H9 (cell line): ENCODE results near the gene SEC14L5. TPM values are rescaled to one million over a fixed set of nuclear protein-coding genes. Genes with fewer than 3 reads are reported as not detected.

ENCODE experiments used
- DNase-seq: peaks from one replicate; pipeline ENCODE4 v3.0.0-alpha.2; 2017
- H2AFZ ChIP-seq: one replicate; pipeline ENCODE4 v1.6.1; 2013; ENCODE audit warnings: mild to moderate bottlenecking, low read length, control low read depth, moderate library complexity
- H2AK5ac ChIP-seq: 2 replicates; pipeline ENCODE4 v1.6.1; 2013; ENCODE audit warnings: low read length, control low read depth, mixed read lengths; ENCODE audit not compliant: insufficient read length
- H2BK120ac ChIP-seq: one replicate; pipeline ENCODE4 v1.6.1; 2013; ENCODE audit warnings: low read depth, mild to moderate bottlenecking, low read length, control low read depth, inconsistent platforms; ENCODE audit not compliant: poor library complexity, severe bottlenecking
- H2BK12ac ChIP-seq: 2 replicates; pipeline ENCODE4 v1.6.1; 2013; ENCODE audit warnings: low read length, control low read depth, mixed read lengths, low read depth; ENCODE audit not compliant: insufficient read length
- H2BK15ac ChIP-seq: 2 replicates; pipeline ENCODE4 v1.6.1; 2013; ENCODE audit warnings: low read depth, low read length, control low read depth
- H2BK20ac ChIP-seq: one replicate; pipeline ENCODE4 v1.6.1; 2013; ENCODE audit warnings: low read depth, mild to moderate bottlenecking, low read length, control low read depth, inconsistent platforms; ENCODE audit not compliant: poor library complexity, severe bottlenecking
- H2BK5ac ChIP-seq: 2 replicates; pipeline ENCODE4 v1.6.1; 2013; ENCODE audit warnings: low read length, control low read depth, mixed read lengths; ENCODE audit not compliant: insufficient read length
- H3K14ac ChIP-seq: 2 replicates; pipeline ENCODE4 v1.6.1; 2013; ENCODE audit warnings: low read length, control low read depth; ENCODE audit not compliant: insufficient read depth
- H3K18ac ChIP-seq: 2 replicates; pipeline ENCODE4 v1.6.1; 2013; ENCODE audit warnings: low read depth, mild to moderate bottlenecking, mixed read lengths, low read length, control low read depth; ENCODE audit not compliant: insufficient read length
- H3K23ac ChIP-seq: 2 replicates; pipeline ENCODE4 v1.6.1; 2013; ENCODE audit warnings: low read length, control low read depth, mixed read lengths, low read depth; ENCODE audit not compliant: insufficient read length
- H3K23me2 ChIP-seq: 2 replicates; pipeline ENCODE4 v1.6.1; 2013; ENCODE audit warnings: low read depth, mild to moderate bottlenecking, mixed read lengths, low read length, control low read depth; ENCODE audit not compliant: insufficient read length, poor library complexity, severe bottlenecking
- H3K27ac ChIP-seq: 2 replicates; pipeline ENCODE4 v1.5.1; 2013; ENCODE audit warnings: low read length, control low read depth, mixed read lengths, low read depth; ENCODE audit not compliant: insufficient read length
- H3K27me3 ChIP-seq: 2 replicates; pipeline ENCODE4 v1.6.1; 2013; ENCODE audit warnings: low read length, control low read depth, inconsistent platforms; ENCODE audit not compliant: insufficient read depth
- H3K4ac ChIP-seq: 2 replicates; pipeline ENCODE4 v1.6.1; 2013; ENCODE audit warnings: low read depth, mild to moderate bottlenecking, control low read depth, inconsistent platforms, low read length, moderate library complexity
- H3K4me1 ChIP-seq: 2 replicates; pipeline ENCODE4 v1.6.1; 2013; ENCODE audit warnings: low read length, control low read depth, inconsistent platforms; ENCODE audit not compliant: insufficient read depth
- H3K4me2 ChIP-seq: 2 replicates; pipeline ENCODE4 v1.6.1; 2013; ENCODE audit warnings: low read length, control low read depth, mixed read lengths; ENCODE audit not compliant: insufficient read length, insufficient read depth
- H3K56ac ChIP-seq: 2 replicates; pipeline ENCODE4 v1.6.1; 2013; ENCODE audit warnings: low read depth, mild to moderate bottlenecking, mixed read lengths, low read length, control low read depth; ENCODE audit not compliant: insufficient read length
- H3K79me1 ChIP-seq: 2 replicates; pipeline ENCODE4 v1.6.1; 2013; ENCODE audit warnings: low read depth, mild to moderate bottlenecking, moderate library complexity, low read length, control low read depth, inconsistent platforms; ENCODE audit not compliant: insufficient read depth, poor library complexity, severe bottlenecking
- H3K79me2 ChIP-seq: 2 replicates; pipeline ENCODE4 v1.6.1; 2013; ENCODE audit warnings: low read length, control low read depth, inconsistent platforms; ENCODE audit not compliant: insufficient read depth
- H3K9ac ChIP-seq: 2 replicates; pipeline ENCODE4 v1.6.1; 2013; ENCODE audit warnings: low read length, control low read depth, mixed read lengths; ENCODE audit not compliant: insufficient read length; ENCODE audit errors: extremely low read depth
- H3K9me3 ChIP-seq: one replicate; pipeline ENCODE4 v1.6.1; 2013; ENCODE audit warnings: low read depth, low read length, inconsistent platforms; ENCODE audit not compliant: control insufficient read depth
- H3T11ph ChIP-seq: one replicate; pipeline ENCODE4 v1.6.1; 2013; ENCODE audit warnings: mild to moderate bottlenecking, low read length, control low read depth, inconsistent platforms
- H4K20me1 ChIP-seq: one replicate; pipeline ENCODE4 v1.6.1; 2013; ENCODE audit not compliant: control insufficient read depth, insufficient read length, insufficient read depth
- H4K5ac ChIP-seq: 2 replicates; pipeline ENCODE4 v1.6.1; 2013; ENCODE audit warnings: low read depth, mild to moderate bottlenecking, mixed read lengths, low read length, control low read depth; ENCODE audit not compliant: insufficient read length
- H4K8ac ChIP-seq: replicated peaks from 2 replicates; pipeline ENCODE4 v1.6.1; 2013; ENCODE audit warnings: low read length, control low read depth, mixed read lengths, low read depth; ENCODE audit not compliant: insufficient read length
- H4K91ac ChIP-seq: 2 replicates; pipeline ENCODE4 v1.6.1; 2013; ENCODE audit warnings: low read depth, mild to moderate bottlenecking, moderate library complexity, mixed read lengths, low read length, control low read depth; ENCODE audit not compliant: insufficient read length
- H3K27ac Mint-ChIP-seq, 3 experiments: 2 replicates in 2 of 3; 3 replicates in 1 of 3; pipeline ENCODE4 v1.8.0; 2020 to 2021; ENCODE audit warnings: mixed read lengths in 3 of 3, mild to moderate bottlenecking in 1 of 3, moderate library complexity in 1 of 3
- H3K27me3 Mint-ChIP-seq: 2 replicates; pipeline ENCODE4 v1.8.0; 2021; ENCODE audit warnings: low read depth, mild to moderate bottlenecking, moderate library complexity, mixed read lengths
- H3K36me3 Mint-ChIP-seq, 3 experiments: 2 replicates in 2 of 3; 3 replicates in 1 of 3; pipeline ENCODE4 v1.8.0; 2020 to 2021; ENCODE audit warnings: low read depth in 3 of 3, mixed read lengths in 3 of 3; ENCODE audit not compliant: insufficient read depth in 1 of 3
- H3K4me1 Mint-ChIP-seq, 2 experiments: 2 replicates each; pipeline ENCODE4 v1.8.0; 2020; ENCODE audit warnings: mixed read lengths in 2 of 2
- H3K4me3 Mint-ChIP-seq, 2 experiments: 2 replicates in 1 of 2; 3 replicates in 1 of 2; pipeline ENCODE4 v1.8.0; 2020 to 2021; ENCODE audit warnings: mild to moderate bottlenecking in 2 of 2, mixed read lengths in 2 of 2, moderate library complexity in 1 of 2
- H3K9me3 Mint-ChIP-seq, 2 experiments: 2 replicates in 1 of 2; 3 replicates in 1 of 2; pipeline ENCODE4 v1.8.0; 2020; ENCODE audit warnings: mild to moderate bottlenecking in 2 of 2, mixed read lengths in 2 of 2, moderate library complexity in 1 of 2
- WGBS: extraction: QIAGEN DNeasy Blood & Tissue Kit; methylation state at CpG from one replicate; pipeline ENCODE4 v1.1.7; 2013; ENCODE audit warnings: missing lambda C conversion rate, low lambda C conversion rate, mixed read lengths; ENCODE audit not compliant: insufficient read length; ENCODE audit errors: extremely low coverage; 5-methylcytosine and 5-hydroxymethylcytosine counted together
- total RNA-seq: library from RNA; stranded (reverse); gene quantifications from 2 replicates; pipeline ENCODE4 v1.2.1, GENCODE V29; 2021
- TF ChIP-seq, protein P1 (sequence below): fragments of 200-600 bp; sonication (generic); conservative IDR thresholded peaks from 3 replicates; pipeline ENCODE4 v1.8.0; 2021; ENCODE audit warnings: antibody characterized with exemption, mild to moderate bottlenecking

Gene SEC14L5
- total RNA-seq, 1 experiment from 2014 or later: 4.1 TPM

DNA sequence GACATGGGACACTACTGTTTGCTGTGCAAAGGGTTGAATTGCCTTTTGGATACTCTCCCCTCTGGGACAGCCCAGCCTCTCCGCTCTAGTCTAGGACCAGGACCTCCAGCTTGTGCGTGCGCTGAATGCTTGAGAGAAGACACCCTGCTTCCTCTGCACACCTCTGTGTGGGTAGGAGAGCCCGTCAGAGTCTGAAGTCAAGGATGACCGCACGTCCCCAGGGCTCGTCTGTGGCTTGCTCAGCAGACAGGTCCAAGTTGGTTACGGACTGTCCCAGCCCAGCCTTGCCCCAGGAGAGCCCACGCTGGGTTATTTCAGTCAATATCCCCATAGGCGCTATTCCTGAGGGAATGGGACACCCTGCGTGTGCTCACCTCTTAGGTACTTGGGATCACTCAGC is 103.9 kb downstream of the SEC14L5 start:
- no peak overlapping the region for H3K9ac ChIP-seq
- no peaks in the 10 kb centered on the region for H3K23me2 ChIP-seq
- no peaks in the 10 kb centered on the region for H3K27me3 ChIP-seq
- H2BK5ac ChIP-seq: no peak overlapping the region
- TF ChIP-seq, protein P1, sequence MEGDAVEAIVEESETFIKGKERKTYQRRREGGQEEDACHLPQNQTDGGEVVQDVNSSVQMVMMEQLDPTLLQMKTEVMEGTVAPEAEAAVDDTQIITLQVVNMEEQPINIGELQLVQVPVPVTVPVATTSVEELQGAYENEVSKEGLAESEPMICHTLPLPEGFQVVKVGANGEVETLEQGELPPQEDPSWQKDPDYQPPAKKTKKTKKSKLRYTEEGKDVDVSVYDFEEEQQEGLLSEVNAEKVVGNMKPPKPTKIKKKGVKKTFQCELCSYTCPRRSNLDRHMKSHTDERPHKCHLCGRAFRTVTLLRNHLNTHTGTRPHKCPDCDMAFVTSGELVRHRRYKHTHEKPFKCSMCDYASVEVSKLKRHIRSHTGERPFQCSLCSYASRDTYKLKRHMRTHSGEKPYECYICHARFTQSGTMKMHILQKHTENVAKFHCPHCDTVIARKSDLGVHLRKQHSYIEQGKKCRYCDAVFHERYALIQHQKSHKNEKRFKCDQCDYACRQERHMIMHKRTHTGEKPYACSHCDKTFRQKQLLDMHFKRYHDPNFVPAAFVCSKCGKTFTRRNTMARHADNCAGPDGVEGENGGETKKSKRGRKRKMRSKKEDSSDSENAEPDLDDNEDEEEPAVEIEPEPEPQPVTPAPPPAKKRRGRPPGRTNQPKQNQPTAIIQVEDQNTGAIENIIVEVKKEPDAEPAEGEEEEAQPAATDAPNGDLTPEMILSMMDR: no peak
- H3K27ac Mint-ChIP-seq: no peak overlapping the region
- H3K9me3 Mint-ChIP-seq: no peaks in the 10 kb centered on the region; a peak in 1 of 5 replicates
- no peak overlapping the region for H3K4me2 ChIP-seq
- H3K56ac ChIP-seq: no peak overlapping the region
- WGBS: no CpG with 5 or more reads among the region's 11 CpGs
- no peaks in the 10 kb centered on the region for H3K36me3 Mint-ChIP-seq
- H3K18ac ChIP-seq: no peak overlapping the region
- no peak overlapping the region for H3K4ac ChIP-seq
- peaks cover 4% of the 10 kb centered on the region; the same call in 1 of the 2 replicates for H3K4me1 ChIP-seq
- no peak overlapping the region for H2BK120ac ChIP-seq
- no peaks in the 10 kb centered on the region for H3K27me3 Mint-ChIP-seq
- no peak overlapping the region for H4K8ac ChIP-seq
- no peak for DNase-seq
- H4K5ac ChIP-seq: no peak overlapping the region
- no peaks in the 10 kb centered on the region for H4K20me1 ChIP-seq
- no peak overlapping the region for H2AFZ ChIP-seq
- no peak overlapping the region for H2BK20ac ChIP-seq
- no peak overlapping the region for H3T11ph ChIP-seq
- no peak overlapping the region for H3K14ac ChIP-seq
- H2BK15ac ChIP-seq: no peak overlapping the region
- H3K79me1 ChIP-seq: no peaks in the 10 kb centered on the region
- no peak overlapping the region for H3K27ac ChIP-seq
- peaks cover 30 to 36% of the 10 kb centered on the region in 2 experiments for H3K4me1 Mint-ChIP-seq
- no peak overlapping the region for H4K91ac ChIP-seq
- no peak overlapping the region for H2BK12ac ChIP-seq
- no peak overlapping the region for H2AK5ac ChIP-seq
- H3K23ac ChIP-seq: no peak overlapping the region
- no peaks in the 10 kb centered on the region for H3K79me2 ChIP-seq
- no peak overlapping the region for H3K4me3 Mint-ChIP-seq
- no peaks in the 10 kb centered on the region for H3K9me3 ChIP-seq
